NCI-H748 (cell line): Measurements from ENCODE around the gene STAMBPL1.

Source experiments
- DNase-seq: peaks from one replicate; lab custom pipeline; 2025; ENCODE audit not compliant: unreplicated experiment; lab: John Stamatoyannopoulos, UW

STAMBPL1 gene

GRCh38 chr10:88890681-88891381 lies 10.8 kb downstream of the STAMBPL1 start:
- no peak for DNase-seq

- DNase-seq, result no peak
These were observed 12.3 kb downstream of the STAMBPL1 start for GRCh38 chr10:88892222-88892967.

GRCh38 chr10:88893611-88894010 lies 13.6 kb downstream of the STAMBPL1 start:
- DNase-seq, result no peak

DNA sequence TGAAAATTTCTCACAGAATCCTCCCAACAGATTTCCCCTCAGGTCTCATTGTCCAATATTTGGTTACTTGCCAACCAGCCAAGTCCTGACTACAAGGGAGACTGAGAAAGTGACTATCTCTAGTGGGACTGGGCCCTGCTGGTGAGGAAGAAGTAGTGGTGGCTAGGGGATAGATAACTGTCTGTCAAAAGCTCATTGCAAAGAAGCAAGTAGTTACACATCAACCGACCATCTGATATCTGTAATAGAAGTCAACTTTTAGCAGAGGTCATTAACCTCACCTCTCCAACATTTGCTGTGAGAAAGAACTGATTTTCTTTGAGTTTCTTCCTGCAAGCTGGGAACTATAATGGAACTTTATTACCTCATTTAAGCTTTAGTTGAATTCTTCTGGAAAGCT lies 15.2 kb downstream of the STAMBPL1 start:
- no peak for DNase-seq

GRCh38 chr10:88896372-88896993 lies 16.4 kb downstream of the STAMBPL1 start:
- peak; percentile 24 for DNase-seq

DNA sequence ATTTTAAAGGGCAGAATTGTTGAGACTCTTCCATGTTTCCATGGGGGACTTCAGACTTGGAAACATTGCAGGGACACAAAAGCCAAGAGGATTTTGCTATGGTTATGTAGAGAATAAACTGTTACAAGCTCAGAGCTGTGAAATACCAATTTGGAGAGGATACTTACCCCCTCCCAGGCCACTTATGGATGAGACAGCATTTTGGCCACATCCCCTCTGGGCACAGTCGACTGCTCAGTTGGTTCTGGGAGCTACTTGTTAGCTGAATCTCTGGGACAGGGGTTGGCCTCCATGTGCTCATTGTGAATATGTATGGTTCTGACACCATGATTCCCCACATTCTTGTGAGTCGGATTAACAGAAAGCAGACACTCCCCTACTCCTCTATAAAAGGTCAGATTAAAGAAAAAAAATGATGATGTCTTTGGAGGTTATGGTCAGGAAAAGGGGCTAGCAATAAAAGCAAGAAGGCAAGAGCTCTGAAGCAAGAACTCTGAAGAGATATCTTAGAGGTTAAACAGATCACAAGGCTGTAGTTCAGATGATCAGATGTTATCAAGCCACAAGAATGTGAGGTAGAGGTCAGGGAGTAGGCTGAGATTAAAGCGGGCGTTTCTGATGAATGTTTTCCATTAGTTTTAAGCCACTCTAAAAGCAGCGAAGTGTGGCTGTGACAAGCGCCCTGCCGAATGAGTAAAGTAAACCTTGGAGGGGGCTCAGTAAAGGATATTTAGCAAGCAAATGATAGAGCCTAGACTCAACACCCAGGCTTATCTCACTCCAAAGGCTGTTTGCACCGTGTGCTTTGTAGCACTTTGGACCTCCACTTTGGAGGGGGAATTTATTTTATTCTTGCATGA lies 17.2 kb downstream of the STAMBPL1 start:
- no peak for DNase-seq

GRCh38 chr10:88898727-88899126 lies 18.7 kb downstream of the STAMBPL1 start:
- DNase-seq, result no peak

- DNase-seq, result no peak
These were observed 19.8 kb downstream of the STAMBPL1 start for GRCh38 chr10:88899886-88900285.

GRCh38 chr10:88901206-88901983 lies 21.4 kb downstream of the STAMBPL1 start:
- DNase-seq, result no peak

GRCh38 chr10:88901984-88902789 lies 22.1 kb downstream of the STAMBPL1 start:
- no peak for DNase-seq

GRCh38 chr10:88903715-88904114 lies 23.7 kb downstream of the STAMBPL1 start:
- no peak for DNase-seq

- DNase-seq, result no peak
These were observed 26.9 kb downstream of the STAMBPL1 start for GRCh38 chr10:88906921-88907320.

GRCh38 chr10:88908194-88908593 lies 28.1 kb downstream of the STAMBPL1 start:
- no peak for DNase-seq

GRCh38 chr10:88911116-88911515 lies 31.1 kb downstream of the STAMBPL1 start:
- DNase-seq, result no peak

- no peak for DNase-seq
These were observed 31.8 kb downstream of the STAMBPL1 start for GRCh38 chr10:88911851-88912250.

- DNase-seq, result peak; percentile 44
These were observed 33.1 kb downstream of the STAMBPL1 start for GRCh38 chr10:88913127-88913526.

DNA sequence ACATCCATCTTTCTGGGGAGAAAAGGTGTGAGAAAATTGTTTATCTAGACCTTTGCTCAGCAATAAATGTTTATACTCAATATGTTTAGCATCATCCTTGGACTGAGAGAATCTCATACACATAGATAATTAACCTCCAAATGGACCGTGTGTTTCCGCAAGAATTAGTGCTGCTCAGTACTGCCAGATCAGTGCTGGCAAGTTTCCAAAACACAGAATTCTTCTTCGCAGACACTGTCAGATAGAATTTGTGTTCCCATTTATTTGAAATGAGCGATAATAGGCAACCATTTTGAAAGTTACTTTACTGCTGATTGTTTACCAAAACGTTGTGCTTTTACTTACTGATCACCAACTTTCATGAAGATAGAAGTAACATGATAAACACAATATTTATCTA lies 33.7 kb downstream of the STAMBPL1 start:
- peak; percentile 19 for DNase-seq

- no peak for DNase-seq
These were observed 35.7 kb downstream of the STAMBPL1 start for GRCh38 chr10:88915781-88916180.

DNA sequence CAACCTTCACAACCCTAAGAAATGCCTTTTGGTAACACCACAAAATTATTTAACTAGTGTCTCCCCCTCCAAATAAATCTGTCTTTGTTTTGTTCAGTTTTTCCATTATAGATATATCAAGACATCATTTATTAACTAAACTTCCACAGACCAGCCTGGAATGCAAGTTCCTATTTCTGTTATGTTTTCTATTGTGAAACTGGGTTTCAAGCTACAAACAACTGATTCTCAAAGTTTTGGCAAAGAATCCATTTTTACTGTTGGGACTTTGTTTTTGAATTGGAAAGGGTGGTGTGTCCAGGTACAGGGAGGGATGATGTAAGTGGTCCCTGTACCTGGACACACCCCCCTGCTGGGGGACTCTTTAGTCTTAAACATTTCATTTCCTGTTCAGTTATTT lies 36.2 kb downstream of the STAMBPL1 start:
- DNase-seq, result no peak

DNA sequence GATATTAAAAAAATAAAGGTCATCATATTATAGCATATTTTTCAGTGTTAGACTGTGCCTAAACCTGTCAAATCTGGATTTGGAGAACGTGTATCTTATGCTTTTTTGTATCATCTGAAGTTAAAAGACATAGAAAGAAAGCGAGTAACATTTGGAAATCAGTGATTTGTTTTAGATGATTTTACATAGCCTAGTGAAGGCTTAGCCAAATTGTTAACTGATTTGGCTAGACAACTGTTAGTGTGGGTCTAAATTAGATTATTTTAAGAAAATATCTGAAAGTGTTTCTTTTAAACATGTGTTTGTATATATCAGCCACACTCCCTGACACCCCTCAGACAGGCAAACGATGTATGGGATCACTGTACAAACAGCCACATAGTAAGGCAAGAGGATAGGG lies 36.9 kb downstream of the STAMBPL1 start:
- DNase-seq, result no peak
